CD14-positive monocyte (primary cell): ENCODE results near the gene PASD1. TPM values are rescaled to one million over a fixed set of nuclear protein-coding genes. Genes with fewer than 3 reads are reported as not detected.

Source experiments
- DNase-seq, 3 donors: peaks; one replicate each; pipeline ENCODE4 v3.0.0-alpha.2; 2011 to 2022
- H2AFZ ChIP-seq: 2 replicates; pipeline ENCODE4 v1.6.0; 2012; ENCODE audit warnings: mild to moderate bottlenecking, low read depth, low read length, inconsistent platforms; ENCODE audit not compliant: insufficient read depth, poor library complexity, severe bottlenecking
- H3K27ac ChIP-seq, 2 donors: 1 replicate in 1 of 2; 2 replicates in 1 of 2; pipeline ENCODE4 v1.5.1; 2012 to 2013; ENCODE audit warnings: low read length in 2 of 2, control low read depth in 1 of 2, inconsistent platforms in 1 of 2, low read depth in 1 of 2, mild to moderate bottlenecking in 1 of 2
- H3K27me3 ChIP-seq, 2 donors: one replicate each; pipeline versions ENCODE4 v1.6.0 to v1.6.1; 2011 to 2013; ENCODE audit warnings: low read length in 2 of 2; ENCODE audit not compliant: control insufficient read depth in 2 of 2, insufficient read depth in 2 of 2
- H3K36me3 ChIP-seq, 2 donors: replicated peaks in 1 of 2; 1 replicate in 1 of 2; 2 replicates in 1 of 2; pipeline versions ENCODE4 v1.5.1 to v1.6.1; 2012 to 2013; ENCODE audit warnings: low read length in 2 of 2, control low read depth in 1 of 2, inconsistent platforms in 1 of 2, mild to moderate bottlenecking in 1 of 2; ENCODE audit not compliant: insufficient read depth in 2 of 2, control insufficient read depth in 1 of 2
- H3K4me1 ChIP-seq, 2 donors: 1 replicate in 1 of 2; 2 replicates in 1 of 2; pipeline versions ENCODE4 v1.5.1 to v1.6.1; 2012 to 2013; ENCODE audit warnings: low read length in 2 of 2, control low read depth in 1 of 2, inconsistent platforms in 1 of 2, mild to moderate bottlenecking in 1 of 2, moderate library complexity in 1 of 2; ENCODE audit not compliant: insufficient read depth in 2 of 2, control insufficient read depth in 1 of 2
- H3K4me2 ChIP-seq: replicated peaks from 2 replicates; pipeline ENCODE3; 2012; ENCODE audit warnings: low read length, moderate library complexity, mild to moderate bottlenecking; ENCODE audit not compliant: poor library complexity, severe bottlenecking; ENCODE audit errors: extremely low read depth
- H3K4me3 ChIP-seq, 3 experiments: fragments of 200-600 bp in 1 of 3; sonication (generic) in 1 of 3; replicated peaks in 1 of 3; 1 replicate in 2 of 3; 2 replicates in 1 of 3; pipeline ENCODE4 v1.5.1; 2011 to 2013; ENCODE audit warnings: low read length in 3 of 3, mild to moderate bottlenecking in 3 of 3, control low read depth in 2 of 3, low read depth in 2 of 3, inconsistent platforms in 1 of 3, moderate library complexity in 1 of 3
- H3K79me2 ChIP-seq: 2 replicates; pipeline ENCODE4 v1.6.0; 2012; ENCODE audit warnings: mild to moderate bottlenecking, control low read depth, inconsistent platforms, low read length, moderate library complexity; ENCODE audit not compliant: insufficient read depth
- H3K9ac ChIP-seq: 2 replicates; pipeline ENCODE4 v1.6.0; 2017; ENCODE audit warnings: low read length, mild to moderate bottlenecking; ENCODE audit not compliant: insufficient read depth, poor library complexity, severe bottlenecking
- H3K9me3 ChIP-seq, 2 donors: replicated peaks in 1 of 2; 1 replicate in 1 of 2; 2 replicates in 1 of 2; pipeline versions ENCODE4 v1.5.1 to v1.6.1; 2012 to 2013; ENCODE audit warnings: low read length in 2 of 2, control low read depth in 1 of 2; ENCODE audit not compliant: control insufficient read depth in 1 of 2, insufficient read depth in 1 of 2
- H4K20me1 ChIP-seq: 2 replicates; pipeline ENCODE4 v1.6.0; 2012; ENCODE audit warnings: mild to moderate bottlenecking, low read length, control low read depth, moderate library complexity; ENCODE audit not compliant: insufficient read depth
- H3K27ac Mint-ChIP-seq, 7 donors: one replicate each; pipeline ENCODE4 v1.8.0; 2020; ENCODE audit warnings: mild to moderate bottlenecking in 7 of 7, mixed read lengths in 7 of 7, moderate library complexity in 6 of 7, inconsistent platforms in 2 of 7
- H3K27me3 Mint-ChIP-seq, 3 donors: one replicate each; pipeline ENCODE4 v1.8.0; 2021 to 2022; ENCODE audit warnings: low read depth in 3 of 3, mild to moderate bottlenecking in 3 of 3, mixed read lengths in 3 of 3, moderate library complexity in 3 of 3, inconsistent platforms in 1 of 3
- H3K36me3 Mint-ChIP-seq, 2 donors: one replicate each; pipeline ENCODE4 v1.8.0; 2020; ENCODE audit warnings: mixed read lengths in 2 of 2, inconsistent platforms in 1 of 2, mild to moderate bottlenecking in 1 of 2
- H3K4me1 Mint-ChIP-seq: one replicate; pipeline ENCODE4 v1.8.0; 2020; ENCODE audit warnings: mild to moderate bottlenecking, mixed read lengths
- H3K4me3 Mint-ChIP-seq, 2 donors: one replicate each; pipeline ENCODE4 v1.8.0; 2020; ENCODE audit warnings: mild to moderate bottlenecking in 2 of 2, mixed read lengths in 2 of 2, moderate library complexity in 1 of 2
- H3K9me3 Mint-ChIP-seq, 7 donors: one replicate each; pipeline ENCODE4 v1.8.0; 2020 to 2022; ENCODE audit warnings: mixed read lengths in 7 of 7, mild to moderate bottlenecking in 6 of 7, moderate library complexity in 6 of 7, inconsistent platforms in 2 of 7
- WGBS: methylation state at CpG from one replicate; pipeline ENCODE4 v1.1.5; 2013; ENCODE audit warnings: missing lambda C conversion rate; ENCODE audit not compliant: insufficient coverage; 5-methylcytosine and 5-hydroxymethylcytosine counted together
- intact Hi-C, 2 donors: fragments of 100-400 bp; cut with micrococcal nuclease; formaldehyde crosslinking; loops; one replicate each; pipeline versions ENCODE4 v1.15.0 to v1.15.1; 2023
- polyA plus RNA-seq, 3 donors: library from polyadenylated mRNA; depleted of rRNA in 1 of 3; unstranded in 2 of 3; stranded (reverse) in 1 of 3; fragments of 300-500 nt in 2 of 3; fragments of >200 nt in 1 of 3; fragmentation: Illumina TruSeq in 2 of 3; gene quantifications; 1 replicate in 2 of 3; 2 replicates in 1 of 3; pipeline ENCODE4 v1.2.3, GENCODE V29; 2012 to 2021
- TF ChIP-seq, protein P1 (sequence below): fragments of 200-600 bp; IDR thresholded peaks from one replicate; pipeline ENCODE4 v1.8.0; 2022; ENCODE audit warnings: antibody characterized with exemption, mild to moderate bottlenecking

PASD1 gene
- polyA plus RNA-seq, 3 donors: not detected

DNA sequence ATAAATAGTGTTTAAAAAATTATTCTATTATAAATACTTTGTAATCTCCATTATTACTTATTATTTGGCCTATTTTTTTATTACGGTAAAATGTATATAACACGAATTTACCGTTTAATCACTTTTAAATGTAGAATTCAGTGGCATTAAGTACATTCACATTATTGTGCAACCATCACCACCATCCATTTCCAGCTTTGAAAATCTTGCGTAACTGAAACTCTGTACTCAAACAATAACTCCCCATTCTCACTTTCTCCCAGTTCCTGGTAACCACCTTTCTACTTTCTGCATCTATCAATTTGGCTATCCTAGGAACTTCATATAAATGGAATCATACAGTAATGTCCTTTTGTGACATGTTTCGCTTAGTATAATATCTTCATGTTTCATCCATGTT, 45.7 kb downstream of the PASD1 start:
- no peak overlapping the region for H3K27ac Mint-ChIP-seq
- Histone ChIP-seq H3K4me3 (no peak overlapping the region), H2AFZ (no peak overlapping the region), H3K79me2 (no peaks in the 10 kb centered on the region), H3K4me2 (no peak overlapping the region), H3K27me3 (no peaks in the 10 kb centered on the region), H3K9me3 (no peaks in the 10 kb centered on the region), H3K4me1 (no peaks in the 10 kb centered on the region), H3K27ac (no peak overlapping the region), H3K9ac (no peak overlapping the region), H4K20me1 (no peaks in the 10 kb centered on the region), H3K36me3 (no peaks in the 10 kb centered on the region)
- H3K27me3 Mint-ChIP-seq: peaks cover 0 to 2% (median 0%) of the 10 kb centered on the region in 3 donors
- no peak for DNase-seq
- TF ChIP-seq, protein P1, sequence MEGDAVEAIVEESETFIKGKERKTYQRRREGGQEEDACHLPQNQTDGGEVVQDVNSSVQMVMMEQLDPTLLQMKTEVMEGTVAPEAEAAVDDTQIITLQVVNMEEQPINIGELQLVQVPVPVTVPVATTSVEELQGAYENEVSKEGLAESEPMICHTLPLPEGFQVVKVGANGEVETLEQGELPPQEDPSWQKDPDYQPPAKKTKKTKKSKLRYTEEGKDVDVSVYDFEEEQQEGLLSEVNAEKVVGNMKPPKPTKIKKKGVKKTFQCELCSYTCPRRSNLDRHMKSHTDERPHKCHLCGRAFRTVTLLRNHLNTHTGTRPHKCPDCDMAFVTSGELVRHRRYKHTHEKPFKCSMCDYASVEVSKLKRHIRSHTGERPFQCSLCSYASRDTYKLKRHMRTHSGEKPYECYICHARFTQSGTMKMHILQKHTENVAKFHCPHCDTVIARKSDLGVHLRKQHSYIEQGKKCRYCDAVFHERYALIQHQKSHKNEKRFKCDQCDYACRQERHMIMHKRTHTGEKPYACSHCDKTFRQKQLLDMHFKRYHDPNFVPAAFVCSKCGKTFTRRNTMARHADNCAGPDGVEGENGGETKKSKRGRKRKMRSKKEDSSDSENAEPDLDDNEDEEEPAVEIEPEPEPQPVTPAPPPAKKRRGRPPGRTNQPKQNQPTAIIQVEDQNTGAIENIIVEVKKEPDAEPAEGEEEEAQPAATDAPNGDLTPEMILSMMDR: no peak
- intact Hi-C loops: no loop called here
- no CpG with 5 or more reads among the region's 5 CpGs for WGBS
- no peak overlapping the region for H3K4me3 Mint-ChIP-seq
- no peaks in the 10 kb centered on the region for H3K36me3 Mint-ChIP-seq
- H3K4me1 Mint-ChIP-seq: peaks cover 5% of the 10 kb centered on the region
- H3K9me3 Mint-ChIP-seq: peaks cover 0 to 2% (median 0%) of the 10 kb centered on the region in 7 donors

DNA sequence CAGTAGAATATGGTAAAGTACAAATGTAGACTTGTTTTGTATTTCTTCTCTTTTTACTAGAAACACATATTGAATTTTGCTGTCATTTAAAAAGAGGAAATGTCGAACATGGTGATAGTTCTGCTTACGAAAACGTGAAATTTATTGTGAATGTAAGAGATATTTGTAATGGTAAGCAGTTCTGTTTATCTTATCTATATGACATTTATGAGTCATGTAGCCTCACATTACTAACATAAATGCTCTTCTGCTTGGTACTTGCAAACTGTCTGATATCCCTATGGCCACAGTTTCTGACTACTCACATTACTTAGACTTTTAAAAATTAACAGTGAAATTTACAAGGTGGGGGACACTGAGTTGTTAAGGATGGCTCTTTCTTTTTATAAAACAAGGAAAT, 57.9 kb downstream of the PASD1 start:
- Histone ChIP-seq H3K4me1 (no peaks in the 10 kb centered on the region), H3K27ac (no peak overlapping the region), H3K4me2 (no peak overlapping the region), H3K9ac (no peak overlapping the region), H3K4me3 (no peak overlapping the region), H3K27me3 (no peaks in the 10 kb centered on the region), H3K79me2 (no peaks in the 10 kb centered on the region), H3K36me3 (no peaks in the 10 kb centered on the region), H4K20me1 (no peaks in the 10 kb centered on the region), H2AFZ (no peak overlapping the region), H3K9me3 (no peaks in the 10 kb centered on the region)
- no CpG with 5 or more reads among the region's 3 CpGs for WGBS
- Mint-ChIP-seq H3K36me3 (no peaks in the 10 kb centered on the region), H3K27ac (no peak overlapping the region), H3K9me3 (no peaks in the 10 kb centered on the region), H3K4me3 (no peak overlapping the region), H3K27me3 (no peaks in the 10 kb centered on the region), H3K4me1 (peaks cover 3% of the 10 kb centered on the region)
- DNase-seq: no peak
- TF ChIP-seq, protein P1: no peak
- intact Hi-C loops: no loop called here
